ENCODE results near the gene TBC1D22A. TPM values are rescaled to one million over a fixed set of nuclear protein-coding genes. Genes with fewer than 3 reads are reported as not detected.

The TBC1D22A gene
- total and polyA plus RNA-seq, 11 donors: 9.4 to 30.7 (median 18.6) TPM

DNA sequence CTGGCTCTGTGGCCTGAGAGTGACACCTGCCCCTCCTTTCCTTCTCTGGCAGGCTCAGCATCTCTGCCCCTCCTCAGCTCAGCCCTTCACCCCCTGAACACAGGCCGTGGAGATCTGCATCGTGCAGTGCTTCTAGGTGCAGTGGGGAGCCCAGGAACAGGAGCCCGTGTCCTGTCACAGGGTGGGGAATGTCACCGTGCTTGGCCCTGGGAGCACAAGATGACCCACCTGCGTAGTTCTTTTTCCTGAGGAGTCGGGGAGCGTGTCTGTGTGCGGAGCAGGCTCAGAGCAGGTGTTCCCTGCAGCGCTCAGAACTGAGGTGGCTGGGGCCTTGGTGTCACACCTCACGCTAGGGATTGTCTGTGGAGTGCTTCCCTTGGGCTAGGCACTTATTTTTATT lies 10.6 kb downstream of the TBC1D22A start:
- 66 to 97% (median 83%) methylated on average over 10 of the region's 10 CpGs for WGBS, 4 donors
- ATAC-seq: no peak

GRCh38 chr22:46774253-46774979 lies 12.0 kb downstream of the TBC1D22A start:
- peak overlapping the region in 1 of 12 donors; percentile 26 for H3K4me3 ChIP-seq

More for the DNA sequence above, 10.6 kb downstream of the TBC1D22A start:
- intact Hi-C loops (cut with DNase I): no loop called here
- no peaks in the 10 kb centered on the region for H3K27me3 ChIP-seq
- H3K4me1 ChIP-seq: peaks cover 13 to 91% (median 71%) of the 10 kb centered on the region in 12 donors
- no peak overlapping the region for H3K4me3 ChIP-seq
- H3K36me3 ChIP-seq: no peaks in the 10 kb centered on the region
- H3K9me3 ChIP-seq: no peaks in the 10 kb centered on the region
- H3K27ac ChIP-seq: peak overlapping the region in 8 of 12 donors; percentile 50 to 93 (median 59)
- peak in 1 of 5 donors; percentile 35 for DNase-seq
- TF ChIP-seq POLR2A (IDR thresholded peaks at IDR 0.05): no peak

DNA sequence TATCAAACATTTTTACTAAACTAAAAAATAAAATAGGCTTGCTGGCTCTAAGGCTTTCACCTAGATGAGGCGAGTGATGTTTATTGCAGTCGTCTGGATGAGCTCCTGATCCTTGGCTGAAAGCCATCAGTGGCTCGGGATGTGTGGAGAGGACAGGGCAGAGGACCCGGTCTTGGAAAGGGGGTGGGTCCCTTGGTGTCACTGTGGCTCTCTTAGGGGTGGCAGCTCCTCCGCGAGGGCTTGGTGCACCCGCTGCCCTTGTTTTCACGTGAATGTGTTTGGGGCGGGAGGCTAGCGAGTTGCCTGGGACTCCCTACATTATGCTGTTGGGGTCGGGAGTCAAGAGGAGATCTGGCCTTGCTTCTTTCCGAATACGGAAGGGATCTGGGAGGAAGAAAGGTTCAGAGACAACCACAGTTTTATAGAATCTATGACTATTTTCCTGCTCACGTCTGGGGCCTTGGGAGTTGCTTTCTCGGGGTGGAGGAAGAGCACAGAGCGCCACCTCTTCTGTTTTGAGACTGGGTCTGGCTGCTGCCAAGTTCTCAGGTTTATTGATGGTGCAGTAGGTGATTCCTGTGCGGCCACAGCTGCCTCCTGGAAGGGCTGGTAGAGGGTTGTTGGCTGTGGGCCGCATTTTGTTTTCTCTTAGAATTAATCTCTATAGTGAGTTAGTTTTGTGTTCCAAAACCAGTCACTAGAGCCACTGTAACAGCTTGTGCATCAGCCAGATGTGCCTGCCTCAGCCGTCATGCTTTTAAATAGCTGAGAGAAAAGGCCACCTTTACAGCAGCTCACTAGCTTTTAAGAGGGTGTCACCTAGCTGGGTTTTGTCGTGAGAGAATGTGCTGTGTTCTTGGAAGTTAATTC lies 12.8 kb downstream of the TBC1D22A start:
- TF ChIP-seq POLR2A (IDR thresholded peaks at IDR 0.05): no peak
- WGBS, 4 donors: 73 to 79% (median 76%) methylated on average over 20 of the region's 20 CpGs
- Histone ChIP-seq H3K4me1 (peaks cover 7 to 71% (median 56%) of the 10 kb centered on the region in 12 donors), H3K27ac (peak overlapping the region in 6 of 12 donors; percentile 56 to 93 (median 62)), H3K27me3 (no peaks in the 10 kb centered on the region), H3K9me3 (no peaks in the 10 kb centered on the region), H3K4me3 (peak overlapping the region in 1 of 12 donors; percentile 26), H3K36me3 (peaks cover 0 to 4% (median 0%) of the 10 kb centered on the region in 9 donors)
- ATAC-seq: no peak
- DNase-seq: no peak
- intact Hi-C loops (cut with DNase I): no loop called here

More at GRCh38 chr22:46774253-46774979, 12.0 kb downstream of the TBC1D22A start:
- Histone ChIP-seq H3K27me3 (no peaks in the 10 kb centered on the region), H3K36me3 (peaks cover 0 to 4% (median 0%) of the 10 kb centered on the region in 9 donors), H3K9me3 (no peaks in the 10 kb centered on the region), H3K27ac (peak overlapping the region; percentile 38 to 93 (median 58)), H3K4me1 (peaks cover 13 to 79% (median 63%) of the 10 kb centered on the region in 12 donors)
- 73 to 85% (median 76%) methylated on average over 24 of the region's 24 CpGs for WGBS, 4 donors
- TF ChIP-seq, protein P1, sequence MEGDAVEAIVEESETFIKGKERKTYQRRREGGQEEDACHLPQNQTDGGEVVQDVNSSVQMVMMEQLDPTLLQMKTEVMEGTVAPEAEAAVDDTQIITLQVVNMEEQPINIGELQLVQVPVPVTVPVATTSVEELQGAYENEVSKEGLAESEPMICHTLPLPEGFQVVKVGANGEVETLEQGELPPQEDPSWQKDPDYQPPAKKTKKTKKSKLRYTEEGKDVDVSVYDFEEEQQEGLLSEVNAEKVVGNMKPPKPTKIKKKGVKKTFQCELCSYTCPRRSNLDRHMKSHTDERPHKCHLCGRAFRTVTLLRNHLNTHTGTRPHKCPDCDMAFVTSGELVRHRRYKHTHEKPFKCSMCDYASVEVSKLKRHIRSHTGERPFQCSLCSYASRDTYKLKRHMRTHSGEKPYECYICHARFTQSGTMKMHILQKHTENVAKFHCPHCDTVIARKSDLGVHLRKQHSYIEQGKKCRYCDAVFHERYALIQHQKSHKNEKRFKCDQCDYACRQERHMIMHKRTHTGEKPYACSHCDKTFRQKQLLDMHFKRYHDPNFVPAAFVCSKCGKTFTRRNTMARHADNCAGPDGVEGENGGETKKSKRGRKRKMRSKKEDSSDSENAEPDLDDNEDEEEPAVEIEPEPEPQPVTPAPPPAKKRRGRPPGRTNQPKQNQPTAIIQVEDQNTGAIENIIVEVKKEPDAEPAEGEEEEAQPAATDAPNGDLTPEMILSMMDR (IDR thresholded peaks at IDR 0.05): no peak
- TF ChIP-seq POLR2A (IDR thresholded peaks at IDR 0.05): no peak
- intact Hi-C loops (cut with DNase I): no loop called here
- DNase-seq: peak in 2 of 5 donors; percentile 60 to 61
- peak in 2 of 4 donors; percentile 22 to 57 for ATAC-seq

DNA sequence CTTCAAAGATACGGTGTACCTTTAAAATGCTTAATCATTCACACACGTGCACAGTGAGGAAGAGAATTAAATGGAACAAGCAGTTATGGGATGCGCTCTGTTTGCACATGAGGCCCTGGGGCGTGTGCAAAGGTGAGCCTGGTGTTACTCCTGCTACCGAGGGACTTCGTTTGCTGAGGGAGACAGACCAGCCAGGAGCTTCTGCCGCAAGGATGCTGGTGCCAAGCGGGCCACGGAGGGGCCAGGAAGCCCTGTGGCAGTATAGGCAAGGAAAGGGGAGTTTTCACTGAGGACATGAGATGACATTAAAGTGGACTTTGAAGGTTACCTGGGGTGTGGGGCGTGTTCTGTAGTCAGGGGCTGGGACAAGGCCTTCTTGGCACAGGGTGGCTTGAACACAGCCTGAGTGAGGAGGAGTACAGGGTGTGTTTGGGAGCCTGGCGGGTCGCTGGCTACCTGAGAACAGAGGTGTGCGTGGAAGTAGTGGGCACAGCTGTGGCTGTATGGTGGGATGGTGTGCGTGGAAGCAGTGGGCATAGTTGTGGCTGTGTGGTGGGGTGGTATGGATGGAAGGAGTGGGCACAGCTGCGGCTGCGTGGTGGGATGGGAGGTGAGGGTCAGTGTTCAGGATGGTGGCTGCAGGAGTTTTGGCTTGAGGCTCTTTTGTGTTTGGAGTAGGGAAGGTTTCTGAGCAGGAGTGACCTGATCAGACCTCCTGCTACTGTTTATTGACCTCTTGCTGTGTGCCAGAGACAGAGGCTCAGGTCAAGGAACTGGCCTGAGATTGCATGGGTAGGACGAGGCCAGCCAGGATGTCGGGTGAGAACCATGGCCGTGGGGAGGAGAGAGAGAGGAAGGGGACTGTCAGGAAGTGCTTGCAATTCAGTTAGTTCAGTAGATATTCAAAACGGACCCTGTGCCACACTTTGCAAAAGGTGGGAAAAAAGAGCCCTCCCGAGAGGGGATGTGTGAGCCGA lies 13.7 kb downstream of the TBC1D22A start:
- peak overlapping the region in 1 of 12 donors; percentile 12 for H3K27ac ChIP-seq
- peaks cover 7 to 62% (median 47%) of the 10 kb centered on the region in 12 donors for H3K4me1 ChIP-seq
- H3K9me3 ChIP-seq: no peaks in the 10 kb centered on the region
- ATAC-seq (no peak), DNase-seq (no peak)
- H3K27me3 ChIP-seq: no peaks in the 10 kb centered on the region
- TF ChIP-seq, protein P1 (IDR thresholded peaks at IDR 0.05): no peak
- TF ChIP-seq POLR2A (IDR thresholded peaks at IDR 0.05): no peak
- intact Hi-C loops (cut with DNase I): no loop called here
- H3K36me3 ChIP-seq: peaks cover 0 to 4% (median 0%) of the 10 kb centered on the region in 9 donors
- H3K4me3 ChIP-seq: no peak overlapping the region
- WGBS, 4 donors: 82 to 87% (median 83%) methylated on average over 22 of the region's 22 CpGs

Data from heart left ventricle (tissue), 16 donors.